LNCAP (cell line): Measurements from ENCODE around the gene MEIS2.

Experiments
- TF ChIP-seq, protein P1 (sequence below): fragments of 450-650 bp; IDR thresholded peaks from 2 replicates; pipeline ENCODE4 v1.5.1; 2017; ENCODE audit warnings: mild to moderate bottlenecking

Gene MEIS2

DNA sequence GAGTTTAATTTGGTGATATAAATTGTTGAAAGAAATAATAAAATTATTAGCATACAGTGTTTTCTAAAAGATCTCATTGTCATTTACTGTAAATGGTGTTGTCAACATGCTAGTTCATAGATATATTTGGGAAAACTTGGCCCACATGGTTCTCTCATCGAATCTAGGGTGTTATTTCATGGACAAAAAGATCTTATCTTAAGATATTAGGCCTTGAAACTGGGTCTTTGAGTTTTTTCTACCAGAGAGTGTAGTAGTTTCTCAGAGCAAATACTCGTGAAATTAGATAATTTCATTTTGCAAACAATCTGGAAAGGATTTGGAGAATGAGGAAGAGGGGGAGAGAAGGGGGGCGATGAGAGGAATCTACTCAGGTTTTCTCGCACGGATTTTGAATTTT is 107.9 kb downstream of the MEIS2 start:
- TF ChIP-seq, protein P1, sequence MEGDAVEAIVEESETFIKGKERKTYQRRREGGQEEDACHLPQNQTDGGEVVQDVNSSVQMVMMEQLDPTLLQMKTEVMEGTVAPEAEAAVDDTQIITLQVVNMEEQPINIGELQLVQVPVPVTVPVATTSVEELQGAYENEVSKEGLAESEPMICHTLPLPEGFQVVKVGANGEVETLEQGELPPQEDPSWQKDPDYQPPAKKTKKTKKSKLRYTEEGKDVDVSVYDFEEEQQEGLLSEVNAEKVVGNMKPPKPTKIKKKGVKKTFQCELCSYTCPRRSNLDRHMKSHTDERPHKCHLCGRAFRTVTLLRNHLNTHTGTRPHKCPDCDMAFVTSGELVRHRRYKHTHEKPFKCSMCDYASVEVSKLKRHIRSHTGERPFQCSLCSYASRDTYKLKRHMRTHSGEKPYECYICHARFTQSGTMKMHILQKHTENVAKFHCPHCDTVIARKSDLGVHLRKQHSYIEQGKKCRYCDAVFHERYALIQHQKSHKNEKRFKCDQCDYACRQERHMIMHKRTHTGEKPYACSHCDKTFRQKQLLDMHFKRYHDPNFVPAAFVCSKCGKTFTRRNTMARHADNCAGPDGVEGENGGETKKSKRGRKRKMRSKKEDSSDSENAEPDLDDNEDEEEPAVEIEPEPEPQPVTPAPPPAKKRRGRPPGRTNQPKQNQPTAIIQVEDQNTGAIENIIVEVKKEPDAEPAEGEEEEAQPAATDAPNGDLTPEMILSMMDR: no peak

DNA sequence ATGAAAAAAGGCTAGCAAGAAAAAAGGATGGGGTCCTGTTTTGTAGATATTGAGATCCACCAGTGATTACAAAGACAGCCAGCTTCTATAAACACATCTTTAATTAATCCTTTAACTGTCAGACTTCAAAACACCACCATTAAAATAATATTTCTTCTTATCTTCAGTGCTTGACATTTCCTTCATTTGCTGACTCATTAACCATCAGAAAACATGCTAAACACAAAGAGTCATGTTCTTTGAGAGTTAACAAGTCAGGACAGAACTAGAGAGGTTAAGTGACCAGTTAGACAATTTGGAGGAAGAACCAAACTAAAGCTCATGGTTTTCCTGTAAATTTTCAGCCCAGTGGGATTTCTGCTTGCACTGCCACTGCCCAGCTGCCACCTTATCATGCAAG is 111.4 kb downstream of the MEIS2 start:
- TF ChIP-seq, protein P1: no peak

DNA sequence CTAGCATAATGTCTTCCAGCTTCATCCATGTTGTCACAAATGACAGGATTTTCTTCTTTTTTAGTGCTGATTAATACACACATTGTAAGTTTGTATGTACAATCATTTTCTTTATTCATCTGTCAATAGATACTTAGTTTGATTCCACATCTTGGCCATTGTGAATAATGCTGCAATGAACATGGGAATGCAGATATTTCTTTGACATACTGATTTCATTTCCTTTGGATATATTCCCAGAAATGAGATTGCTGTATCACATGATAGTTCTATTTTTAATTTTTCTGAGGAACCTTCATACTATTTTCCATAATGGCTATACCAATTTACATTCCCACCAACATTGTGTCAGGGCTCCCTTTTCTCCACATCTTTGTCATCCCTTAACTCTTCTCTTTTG is 117.9 kb downstream of the MEIS2 start:
- TF ChIP-seq, protein P1: no peak

DNA sequence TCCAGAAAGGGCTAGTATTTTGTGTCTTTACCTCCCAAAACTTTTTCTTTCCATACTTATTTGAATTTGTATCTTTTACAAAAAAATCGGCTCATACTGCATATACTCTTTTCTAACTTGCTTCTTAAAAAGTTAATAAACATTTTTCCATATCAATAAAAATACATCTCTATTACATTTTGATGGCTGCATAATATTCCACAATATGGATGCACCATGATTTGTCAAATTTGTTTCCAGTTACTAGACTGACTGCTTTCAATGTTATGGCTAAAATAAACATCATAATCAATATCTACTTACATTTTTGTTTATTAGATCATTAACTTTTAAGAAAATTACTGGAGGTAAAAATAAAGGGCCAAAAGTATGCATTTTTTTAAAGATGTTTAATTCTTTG is 121.7 kb downstream of the MEIS2 start:
- TF ChIP-seq, protein P1: no peak

DNA sequence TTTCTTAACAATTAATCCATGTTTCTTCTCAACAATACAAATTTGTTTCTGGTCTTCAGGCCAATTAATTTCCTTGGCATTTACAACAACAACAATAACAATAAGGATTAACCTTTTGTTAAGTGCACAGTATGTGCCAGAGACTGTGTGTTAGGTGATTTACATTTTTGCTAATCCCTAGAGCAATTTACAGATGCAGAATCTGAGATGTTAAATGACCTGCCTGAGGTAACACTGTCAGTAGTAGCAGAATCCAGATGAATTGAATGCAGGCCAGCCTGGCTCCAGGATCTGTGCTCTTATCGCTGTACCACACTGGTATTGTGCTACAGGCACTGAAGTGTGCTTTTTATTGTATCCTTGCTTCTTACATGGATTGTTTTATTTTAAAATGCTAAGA is 122.2 kb downstream of the MEIS2 start:
- TF ChIP-seq, protein P1: no peak

DNA sequence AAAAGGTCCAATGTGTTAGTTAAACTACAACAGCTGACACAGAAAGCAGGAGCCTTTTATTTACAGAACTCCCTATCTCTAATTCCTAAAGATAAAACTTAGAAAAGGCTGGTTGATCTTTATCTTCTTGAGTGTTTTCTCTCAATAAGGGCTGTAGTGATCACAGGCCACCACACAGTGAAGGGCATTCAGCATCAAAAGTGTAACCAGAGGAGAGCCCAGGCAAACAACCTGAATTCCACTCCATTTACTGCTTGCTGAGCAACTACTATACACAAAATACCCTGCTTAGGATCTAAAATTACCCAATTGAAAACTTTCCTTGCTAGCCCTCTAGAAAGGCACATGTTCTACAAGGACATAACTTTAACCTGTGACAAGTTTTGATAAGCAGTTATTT is 122.7 kb downstream of the MEIS2 start:
- TF ChIP-seq, protein P1: no peak

DNA sequence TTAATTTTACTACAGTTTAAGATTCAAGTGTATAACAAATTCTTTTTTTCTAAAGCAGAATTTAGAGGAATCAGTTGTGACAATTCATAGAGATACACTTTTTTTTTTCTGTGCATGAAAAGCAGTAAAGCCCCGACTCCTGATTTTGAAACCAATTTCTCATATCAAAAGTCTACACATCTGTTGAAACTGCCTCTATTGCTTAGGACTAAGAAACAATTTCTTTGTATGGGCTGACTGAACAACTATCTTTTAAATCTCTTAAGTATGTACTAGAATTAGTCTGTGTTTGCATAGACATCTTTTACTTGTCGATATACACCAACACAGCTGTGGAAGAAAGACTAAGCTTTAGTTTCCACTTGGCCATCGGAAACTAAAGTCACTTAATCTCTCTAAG is 127.6 kb downstream of the MEIS2 start:
- TF ChIP-seq, protein P1: no peak

DNA sequence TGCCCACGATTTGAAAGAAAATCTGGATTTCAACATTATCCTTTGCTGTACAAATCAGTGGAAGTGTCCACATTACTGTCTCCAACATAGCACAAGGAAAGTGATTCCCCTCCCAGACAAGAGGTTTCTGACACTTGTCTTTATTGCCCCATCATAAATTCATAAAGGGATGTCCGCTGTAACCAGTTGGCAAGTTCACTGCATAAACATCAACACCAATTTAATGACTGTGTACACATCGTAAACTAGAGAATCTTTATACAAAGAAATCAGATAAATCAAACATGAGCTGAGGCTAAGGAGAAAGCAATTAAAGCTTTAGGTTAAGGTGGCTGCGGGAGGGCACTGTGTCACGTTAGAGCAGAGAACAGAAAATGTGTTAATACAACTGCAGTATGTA is 129.8 kb downstream of the MEIS2 start:
- TF ChIP-seq, protein P1: no peak
